Calu3 (cell line): Measurements from ENCODE around the gene HGFAC. TPM values are rescaled to one million over a fixed set of nuclear protein-coding genes. Genes with fewer than 3 reads are reported as not detected.
A peak's percentile ranks its signal among the peaks of the same experiment; 100 is the strongest.

Experiments
- BruUV-seq: library from RNA; stranded (reverse); fragments of 400-500 nt; replicated peaks from 2 replicates; lab custom pipeline; 2021; lab: Mats Ljungman, UMichigan
- CTCF ChIA-PET: fragments of 300-600 bp; sonication (Branson Sonifier 250); formaldehyde crosslinking; loops from one replicate; lab custom pipeline; 2022; ENCODE audit warnings: antibody characterized with exemption; lab: Charles Lee
- DNase-seq: peaks from one replicate; pipeline ENCODE4 v3.0.0; 2022
- H3K27ac Mint-ChIP-seq: one replicate; pipeline ENCODE4 v1.8.0; 2022; ENCODE audit warnings: mixed read lengths; ENCODE audit not compliant: unreplicated experiment
- H3K27me3 Mint-ChIP-seq: one replicate; pipeline ENCODE4 v1.8.0; 2022; ENCODE audit warnings: mixed read lengths; ENCODE audit not compliant: unreplicated experiment
- H3K36me3 Mint-ChIP-seq: one replicate; pipeline ENCODE4 v1.8.0; 2022; ENCODE audit warnings: mild to moderate bottlenecking, moderate library complexity, mixed read lengths; ENCODE audit not compliant: insufficient read depth, unreplicated experiment
- H3K4me1 Mint-ChIP-seq: one replicate; pipeline ENCODE4 v1.8.0; 2022; ENCODE audit warnings: mild to moderate bottlenecking, low read depth, mixed read lengths; ENCODE audit not compliant: unreplicated experiment
- H3K4me3 Mint-ChIP-seq: one replicate; pipeline ENCODE4 v1.8.0; 2022; ENCODE audit warnings: mild to moderate bottlenecking, low read depth, moderate library complexity, mixed read lengths; ENCODE audit not compliant: unreplicated experiment
- H3K9me3 Mint-ChIP-seq: one replicate; pipeline ENCODE4 v1.8.0; 2022; ENCODE audit warnings: low read depth, mixed read lengths; ENCODE audit not compliant: unreplicated experiment
- CTCF ChIP-seq: fragments of 200-600 bp; IDR thresholded peaks from one replicate; pipeline ENCODE4 v1.8.0; 2022; ENCODE audit warnings: antibody characterized with exemption; ENCODE audit not compliant: unreplicated experiment
- intact Hi-C: fragments of 100-400 bp; cut with micrococcal nuclease; formaldehyde crosslinking; loops from one replicate; pipeline ENCODE4 v1.10.0; 2022; ENCODE audit not compliant: unreplicated experiment
- total RNA-seq: library from RNA; stranded (reverse); gene quantifications from 2 replicates; pipeline ENCODE4 v1.2.3, GENCODE V29; 2022

Gene HGFAC
- total RNA-seq, 1 experiment from 2014 or later = not detected

GRCh38 chr4:3449047-3449573 is 7.3 kb downstream of the HGFAC start:
- H3K27me3 Mint-ChIP-seq = no peaks in the 10 kb centered on the region
- CTCF ChIA-PET = no interaction called here
- peaks cover 9% of the 10 kb centered on the region for H3K4me1 Mint-ChIP-seq
- no TSS peak for BruUV-seq
- no peak for TF ChIP-seq CTCF
- H3K36me3 Mint-ChIP-seq = no peaks in the 10 kb centered on the region
- intact Hi-C loops = no loop called here
- no peaks in the 10 kb centered on the region for H3K9me3 Mint-ChIP-seq
- H3K4me3 Mint-ChIP-seq = no peak overlapping the region
- H3K27ac Mint-ChIP-seq = no peak overlapping the region
- DNase-seq = no peak

- CTCF ChIA-PET = no interaction called here
Observed at GRCh38 chr4:3449574-3450534, 8.1 kb downstream of the HGFAC start.

GRCh38 chr4:3450643-3451042 is 8.9 kb downstream of the HGFAC start:
- intact Hi-C loops = no loop called here
- Mint-ChIP-seq H3K27me3 (no peaks in the 10 kb centered on the region), H3K9me3 (peaks cover 2% of the 10 kb centered on the region), H3K36me3 (no peaks in the 10 kb centered on the region), H3K4me3 (no peak overlapping the region), H3K4me1 (peaks cover 9% of the 10 kb centered on the region), H3K27ac (no peak overlapping the region)
- no peak for TF ChIP-seq CTCF
- CTCF ChIA-PET = interaction anchor here (0.7 kb wide), 1 partner anchor 427 kb away, joined by 3 read pairs; no protein-coding TSS in a partner anchor
- no peak for DNase-seq
- no TSS peak for BruUV-seq

More at GRCh38 chr4:3449574-3450534, 8.1 kb downstream of the HGFAC start:
- H3K4me1 Mint-ChIP-seq = peaks cover 9% of the 10 kb centered on the region
- DNase-seq = no peak
- no peak overlapping the region for H3K27ac Mint-ChIP-seq
- no TSS peak for BruUV-seq
- H3K9me3 Mint-ChIP-seq = no peaks in the 10 kb centered on the region
- no peak for TF ChIP-seq CTCF
- no peaks in the 10 kb centered on the region for H3K27me3 Mint-ChIP-seq
- no peaks in the 10 kb centered on the region for H3K36me3 Mint-ChIP-seq
- no peak overlapping the region for H3K4me3 Mint-ChIP-seq
- intact Hi-C loops = no loop called here

- no peak for DNase-seq
- no TSS peak for BruUV-seq
Observed at GRCh38 chr4:3451956-3452355, 10.2 kb downstream of the HGFAC start.

More at GRCh38 chr4:3451956-3452355, 10.2 kb downstream of the HGFAC start:
- CTCF ChIA-PET = interaction anchor here (0.7 to 1.1 kb wide), 2 partner anchors 28 to 130 kb away, joined by 3 read pairs; no protein-coding TSS in a partner anchor
- Mint-ChIP-seq H3K9me3 (peaks cover 2% of the 10 kb centered on the region), H3K4me3 (no peak overlapping the region), H3K27ac (peak overlapping the region; percentile 57), H3K27me3 (no peaks in the 10 kb centered on the region), H3K36me3 (no peaks in the 10 kb centered on the region), H3K4me1 (peaks cover 9% of the 10 kb centered on the region)
- intact Hi-C loops = no loop called here
- TF ChIP-seq CTCF = no peak
